ENCODE results near the gene TCAP.
A peak's percentile ranks its signal among the peaks of the same experiment; 100 is the strongest.

The TCAP gene

GRCh38 chr17:39664581-39665561 is at the start of gene TCAP:
Gene TCAP, plus strand, starts transcription at chr17:39665349. Its CDS starts 11 bp downstream, at chr17:39665360.
- no peak for DNase-seq (ENCODE audit: low read depth)

- no peak for DNase-seq (ENCODE audit: low read depth)
Measured at GRCh38 chr17:39615434-39615833, 49.7 kb upstream of the TCAP start.

GRCh38 chr17:39617100-39617445 is 48.1 kb upstream of the TCAP start:
- no peak for DNase-seq (ENCODE audit: low read depth)

GRCh38 chr17:39617446-39618245 is 47.5 kb upstream of the TCAP start:
- peak; percentile 41 for DNase-seq (ENCODE audit: low read depth)

DNA sequence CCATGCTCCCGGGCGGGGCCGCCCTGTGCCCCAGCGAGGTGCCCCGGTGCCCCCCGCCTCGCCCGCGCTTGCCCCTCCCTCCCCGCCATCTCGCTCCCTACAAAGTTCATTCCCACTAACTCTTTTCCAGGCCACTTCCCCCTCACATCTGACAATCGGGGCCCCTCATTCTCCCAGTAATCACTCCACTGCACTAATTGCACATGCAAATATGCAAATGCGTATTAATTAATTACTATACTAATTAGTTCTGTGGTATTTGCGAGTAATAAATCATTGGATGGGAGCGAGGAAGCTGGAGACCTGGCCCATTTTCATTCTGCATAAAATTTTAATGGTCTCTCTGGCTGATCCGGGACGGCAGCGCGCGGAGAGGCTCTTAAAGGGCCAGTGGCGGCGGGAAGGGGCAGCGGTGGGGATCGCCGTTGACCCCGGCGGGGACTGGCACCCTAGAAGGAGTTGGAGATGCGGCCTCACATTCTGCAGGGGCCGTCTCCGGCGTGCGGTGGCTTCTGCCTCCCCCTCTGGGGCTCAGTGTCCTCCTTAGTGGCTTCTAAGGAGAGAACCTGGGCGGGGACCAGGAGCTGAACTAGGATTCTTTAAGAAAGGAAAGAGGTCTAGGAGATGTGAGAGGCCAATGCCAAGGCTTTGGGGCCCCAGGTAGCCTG is 46.8 kb upstream of the TCAP start:
- no peak for DNase-seq (ENCODE audit: low read depth)

- no peak for DNase-seq (ENCODE audit: low read depth)
Measured at GRCh38 chr17:39618956-39619785, 46.0 kb upstream of the TCAP start.

GRCh38 chr17:39619786-39620101 is 45.4 kb upstream of the TCAP start:
- no peak for DNase-seq (ENCODE audit: low read depth)

DNA sequence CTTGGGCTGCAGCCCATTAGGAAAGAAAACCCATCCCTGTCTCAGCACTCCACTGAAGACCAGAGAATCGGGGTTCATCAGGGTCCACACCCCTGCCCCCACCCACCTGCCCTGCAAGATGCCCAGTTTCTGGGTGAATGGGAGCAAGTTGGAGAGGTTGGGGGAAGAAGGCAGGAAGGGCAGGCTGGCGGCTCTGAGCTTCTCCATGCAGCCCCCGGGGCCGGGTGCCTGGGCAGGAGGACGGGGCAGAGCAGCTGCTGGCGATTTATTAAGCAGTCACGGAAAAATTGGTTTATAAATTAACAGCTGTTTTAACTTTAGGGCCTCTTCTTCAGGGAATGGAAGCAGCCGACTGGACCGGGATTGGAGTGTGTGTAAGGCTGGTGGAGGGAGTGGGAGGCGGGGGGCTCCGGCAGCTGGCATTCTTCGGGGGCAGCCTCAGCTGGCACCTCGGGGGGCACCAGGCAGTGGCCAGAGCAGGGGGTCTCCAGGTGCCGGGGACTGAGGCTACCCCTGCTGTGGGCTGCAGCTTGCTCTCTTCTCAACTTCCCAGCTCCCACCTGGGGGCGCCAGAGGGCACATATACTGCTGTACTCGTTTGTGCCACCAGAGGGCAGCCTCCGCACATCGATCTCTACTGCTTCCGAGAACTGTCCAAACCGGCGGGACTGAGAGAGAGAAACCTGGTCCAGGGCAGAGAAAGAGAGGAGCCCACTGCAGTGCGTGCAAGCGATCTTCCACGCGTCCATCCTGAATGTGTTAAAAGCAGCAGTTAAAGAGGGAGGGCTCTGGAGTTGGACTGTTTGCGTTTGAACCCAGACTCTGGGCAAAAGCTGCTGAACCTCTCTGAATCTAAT is 43.4 kb upstream of the TCAP start:
- peak; percentile 89 for DNase-seq (ENCODE audit: low read depth)

GRCh38 chr17:39622380-39623006 is 42.7 kb upstream of the TCAP start:
- no peak for DNase-seq (ENCODE audit: low read depth)

GRCh38 chr17:39623356-39623950 is 41.7 kb upstream of the TCAP start:
- peak; percentile 71 for DNase-seq (ENCODE audit: low read depth)

- no peak for DNase-seq (ENCODE audit: low read depth)
Measured at GRCh38 chr17:39624313-39624712, 40.8 kb upstream of the TCAP start.

- DNase-seq (ENCODE audit: low read depth): no peak
Measured at GRCh38 chr17:39625198-39625785, 39.9 kb upstream of the TCAP start.

- DNase-seq (ENCODE audit: low read depth): no peak
Measured at GRCh38 chr17:39626171-39627046, 38.7 kb upstream of the TCAP start, which contains the start of gene PPP1R1B. Gene PPP1R1B, plus strand, starts transcription at chr17:39626952. Its CDS starts 441 bp downstream, at chr17:39627393.

DNA sequence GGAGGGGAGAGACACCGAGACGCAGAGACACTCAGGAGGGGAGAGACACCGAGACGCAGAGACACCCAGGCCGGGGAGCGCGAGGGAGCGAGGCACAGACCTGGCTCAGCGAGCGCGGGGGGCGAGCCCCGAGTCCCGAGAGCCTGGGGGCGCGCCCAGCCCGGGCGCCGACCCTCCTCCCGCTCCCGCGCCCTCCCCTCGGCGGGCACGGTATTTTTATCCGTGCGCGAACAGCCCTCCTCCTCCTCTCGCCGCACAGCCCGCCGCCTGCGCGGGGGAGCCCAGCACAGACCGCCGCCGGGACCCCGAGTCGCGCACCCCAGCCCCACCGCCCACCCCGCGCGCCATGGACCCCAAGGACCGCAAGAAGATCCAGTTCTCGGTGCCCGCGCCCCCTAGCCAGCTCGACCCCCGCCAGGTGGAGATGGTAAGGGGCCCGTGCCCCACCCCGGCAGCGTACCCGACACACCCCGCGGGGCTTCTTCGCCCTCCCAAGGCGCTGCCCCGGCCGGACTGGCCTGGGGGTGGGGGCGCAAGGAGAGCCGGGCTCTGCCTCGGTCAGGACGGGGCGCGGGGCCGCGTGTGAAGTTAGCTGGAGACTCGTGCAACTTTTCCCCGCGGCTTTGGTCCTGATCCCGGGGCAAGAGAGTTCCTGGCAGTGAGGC is 38.0 kb upstream of the TCAP start:
- no peak for DNase-seq (ENCODE audit: low read depth)

DNA sequence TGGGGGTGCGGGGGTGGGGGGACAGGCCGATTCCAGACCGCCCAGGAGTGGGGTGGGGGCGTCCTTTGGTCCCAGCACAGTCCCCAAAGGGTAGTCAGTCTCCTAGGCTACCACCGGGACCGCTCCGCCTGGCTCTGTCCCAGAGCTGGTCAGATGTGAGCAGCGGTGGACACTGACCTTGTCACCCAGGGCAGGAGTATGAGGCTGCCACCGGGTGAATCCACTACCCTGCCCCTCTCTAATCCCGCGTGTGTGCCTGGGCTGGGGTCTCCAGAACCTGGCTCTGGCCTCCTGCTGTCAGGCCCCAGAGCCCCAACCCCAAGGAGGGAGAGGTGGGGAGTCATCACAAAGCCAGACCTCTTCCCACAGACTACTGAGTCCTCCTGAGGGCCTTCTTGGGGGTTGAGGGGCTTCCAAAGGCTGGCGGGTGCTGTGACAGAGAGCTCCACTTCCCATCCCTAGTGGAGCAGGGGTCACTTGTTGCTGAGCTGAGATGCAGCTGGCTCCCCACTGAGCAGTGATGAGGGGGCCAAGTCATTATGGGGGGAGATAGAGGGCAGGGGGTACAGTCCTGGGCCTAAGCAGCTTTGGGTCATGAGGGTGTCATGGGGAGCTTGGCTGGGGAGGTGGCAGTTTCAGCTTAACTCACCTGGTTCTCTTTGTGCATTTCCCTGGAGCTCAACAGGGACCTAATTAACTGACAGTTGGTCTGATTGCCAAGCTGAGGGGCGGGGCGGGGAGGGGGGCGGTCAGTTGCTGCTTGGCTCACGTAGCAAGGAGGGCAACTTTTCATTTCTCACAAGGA is 37.2 kb upstream of the TCAP start:
- DNase-seq (ENCODE audit: low read depth): no peak

- DNase-seq (ENCODE audit: low read depth): no peak
Measured at GRCh38 chr17:39628655-39629493, 36.3 kb upstream of the TCAP start.
